Putamen (tissue), 1 donor: Measurements from ENCODE around the gene OPRL1.
"Not testable (repeated sequence)": the region's sequence is repeated elsewhere in the genome, so short reads cannot be mapped to it uniquely, and the experiment has no call there.

Experiments
- DNase-seq: peaks from one replicate; pipeline ENCODE4 v3.0.0-alpha.2; 2016; ENCODE audit warnings: low spot score

The OPRL1 gene

DNA sequence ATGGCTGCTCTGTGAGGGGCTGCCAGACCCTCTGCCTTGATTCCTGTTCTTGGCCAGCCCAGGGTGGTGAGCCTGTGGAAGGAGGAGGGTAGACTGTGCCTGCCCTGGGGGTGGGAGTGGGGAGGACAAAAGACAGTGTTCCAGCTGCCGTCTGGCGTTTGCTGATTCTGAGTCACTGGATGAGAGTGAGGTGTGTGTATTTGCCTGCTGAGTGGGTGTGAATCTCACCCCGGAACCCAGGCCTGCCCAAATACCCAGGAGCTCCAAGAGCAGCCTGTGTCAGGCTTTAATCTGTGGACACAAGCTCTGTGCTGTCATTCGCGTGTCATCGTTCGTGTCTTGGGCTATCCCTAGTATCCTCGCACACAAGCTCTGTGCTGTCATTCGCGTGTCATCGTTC lies 6.9 kb downstream of the OPRL1 start:
- DNase-seq = no peak

DNA sequence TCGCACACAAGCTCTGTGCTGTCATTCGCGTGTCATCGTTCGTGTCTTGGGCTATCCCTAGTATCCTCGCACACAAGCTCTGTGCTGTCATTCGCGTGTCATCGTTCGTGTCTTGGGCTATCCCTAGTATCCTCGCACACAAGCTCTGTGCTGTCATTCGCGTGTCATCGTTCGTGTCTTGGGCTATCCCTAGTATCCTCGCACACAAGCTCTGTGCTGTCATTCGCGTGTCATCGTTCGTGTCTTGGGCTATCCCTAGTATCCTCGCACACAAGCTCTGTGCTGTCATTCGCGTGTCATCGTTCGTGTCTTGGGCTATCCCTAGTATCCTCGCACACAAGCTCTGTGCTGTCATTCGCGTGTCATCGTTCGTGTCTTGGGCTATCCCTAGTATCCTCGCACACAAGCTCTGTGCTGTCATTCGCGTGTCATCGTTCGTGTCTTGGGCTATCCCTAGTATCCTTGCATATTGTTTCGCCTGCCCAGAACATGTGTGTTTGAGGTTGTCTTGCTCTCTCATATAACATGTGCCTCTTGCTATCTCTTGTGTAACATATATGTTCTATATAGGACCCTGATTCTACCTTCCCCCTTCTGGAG lies 7.4 kb downstream of the OPRL1 start:
- not testable (repeated sequence) for DNase-seq

DNA sequence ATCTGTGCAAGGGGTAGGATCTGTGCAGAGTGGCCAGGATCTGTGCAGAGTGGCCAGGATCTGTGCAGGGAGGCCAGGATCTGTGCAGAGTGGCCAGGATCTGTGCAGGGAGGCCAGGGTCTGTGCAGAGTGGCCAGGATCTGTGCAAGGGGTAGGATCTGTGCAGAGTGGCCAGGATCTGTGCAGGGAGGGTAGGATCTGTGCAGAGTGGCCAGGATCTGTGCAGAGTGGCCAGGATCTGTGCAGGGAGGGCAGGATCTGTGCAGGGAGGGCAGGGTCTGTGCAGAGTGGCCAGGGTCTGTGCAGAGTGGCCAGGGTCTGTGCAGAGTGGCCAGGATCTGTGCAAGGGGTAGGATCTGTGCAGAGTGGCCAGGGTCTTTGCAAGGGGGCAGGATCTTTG lies 8.7 kb downstream of the OPRL1 start:
- DNase-seq = not testable (repeated sequence)

DNA sequence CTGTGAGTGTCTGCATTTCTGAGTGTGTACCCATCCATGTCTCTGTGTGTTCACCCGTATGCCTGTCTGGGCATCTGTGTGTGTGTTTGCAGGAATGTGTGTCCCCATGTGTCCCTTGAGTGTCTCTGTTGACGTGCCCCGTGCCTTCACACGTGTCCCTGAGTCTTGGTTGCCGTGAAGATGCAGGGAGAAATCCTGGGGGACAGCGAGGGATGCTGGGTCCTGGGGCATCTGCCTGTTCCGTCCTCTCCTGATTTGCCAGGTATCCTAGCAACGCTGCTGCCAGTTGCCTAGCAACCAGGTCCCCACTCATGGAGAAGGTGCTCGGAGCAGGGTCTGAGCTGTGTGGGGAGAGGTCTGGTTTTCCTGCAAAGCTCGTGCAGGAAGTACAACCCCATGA lies 10.3 kb downstream of the OPRL1 start:
- peak; percentile 39 for DNase-seq

DNA sequence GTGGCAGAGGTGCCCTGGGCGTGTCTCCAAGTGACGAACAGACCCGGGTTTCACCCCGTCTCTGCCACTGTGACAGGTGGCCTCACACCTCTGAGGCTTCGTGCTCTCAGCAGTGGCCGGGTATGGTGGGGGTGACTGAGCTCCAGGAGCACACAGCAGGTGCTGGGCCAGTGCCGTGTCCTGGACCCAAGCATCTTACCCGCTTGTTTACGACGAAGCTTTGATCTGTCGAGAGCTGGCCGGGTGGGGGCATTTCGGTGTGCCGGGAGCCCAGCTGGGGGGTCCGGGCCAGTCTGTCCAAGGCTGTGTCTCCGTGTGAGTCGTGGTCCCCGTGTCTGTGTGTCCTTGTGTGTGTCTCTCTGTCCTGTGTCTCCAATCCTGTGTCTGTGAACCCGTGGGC lies 11.5 kb downstream of the OPRL1 start:
- no peak for DNase-seq

DNA sequence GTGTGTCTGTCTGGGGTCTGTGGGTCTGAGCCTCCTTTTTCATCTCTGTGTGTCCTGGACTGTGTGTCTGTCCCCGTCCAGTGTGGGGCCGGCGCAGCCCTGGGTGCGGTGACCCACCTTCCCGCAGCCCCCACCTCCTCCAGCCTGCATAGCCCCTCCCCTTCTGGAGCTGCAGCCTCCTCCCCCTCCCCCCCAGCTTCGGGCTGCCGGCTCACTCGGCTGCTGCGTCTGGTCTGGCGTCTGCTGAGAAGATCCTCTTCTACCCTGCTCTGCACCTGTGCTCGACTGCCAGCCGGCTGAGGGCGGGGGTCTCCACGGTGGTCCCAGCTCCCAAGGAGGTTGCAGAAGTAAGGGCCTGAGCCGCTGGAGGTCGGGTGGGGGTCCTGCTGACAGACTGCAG lies 11.9 kb downstream of the OPRL1 start:
- no peak for DNase-seq

DNA sequence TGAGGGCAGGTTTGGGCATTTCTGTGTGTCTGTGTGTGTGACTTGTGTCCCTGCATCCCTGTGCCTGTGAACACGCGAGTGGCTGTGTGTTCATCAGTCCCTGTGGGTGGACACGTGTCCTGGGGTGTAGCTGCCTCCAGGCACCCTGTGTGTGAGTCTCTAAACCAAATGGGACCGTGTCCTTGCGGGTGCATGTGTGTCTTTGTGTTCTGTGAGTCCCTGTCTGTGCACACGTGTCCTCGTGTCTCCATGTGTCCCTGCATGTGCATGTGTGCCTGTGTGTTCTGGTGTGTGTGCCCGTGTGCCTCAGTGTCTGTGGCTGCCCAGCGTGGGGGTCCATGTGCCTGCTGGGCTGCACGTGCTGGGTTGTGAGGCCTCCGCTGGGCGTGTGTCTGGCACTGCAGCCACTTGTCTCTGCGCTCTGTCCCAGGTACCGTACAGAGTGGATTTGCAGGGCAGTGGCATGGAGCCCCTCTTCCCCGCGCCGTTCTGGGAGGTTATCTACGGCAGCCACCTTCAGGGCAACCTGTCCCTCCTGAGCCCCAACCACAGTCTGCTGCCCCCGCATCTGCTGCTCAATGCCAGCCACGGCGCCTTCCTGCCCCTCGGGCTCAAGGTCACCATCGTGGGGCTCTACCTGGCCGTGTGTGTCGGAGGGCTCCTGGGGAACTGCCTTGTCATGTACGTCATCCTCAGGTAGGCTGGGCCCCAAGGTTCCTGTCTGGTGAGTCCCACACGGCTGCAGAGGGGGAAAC lies 12.6 kb downstream of the OPRL1 start:
- no peak for DNase-seq

DNA sequence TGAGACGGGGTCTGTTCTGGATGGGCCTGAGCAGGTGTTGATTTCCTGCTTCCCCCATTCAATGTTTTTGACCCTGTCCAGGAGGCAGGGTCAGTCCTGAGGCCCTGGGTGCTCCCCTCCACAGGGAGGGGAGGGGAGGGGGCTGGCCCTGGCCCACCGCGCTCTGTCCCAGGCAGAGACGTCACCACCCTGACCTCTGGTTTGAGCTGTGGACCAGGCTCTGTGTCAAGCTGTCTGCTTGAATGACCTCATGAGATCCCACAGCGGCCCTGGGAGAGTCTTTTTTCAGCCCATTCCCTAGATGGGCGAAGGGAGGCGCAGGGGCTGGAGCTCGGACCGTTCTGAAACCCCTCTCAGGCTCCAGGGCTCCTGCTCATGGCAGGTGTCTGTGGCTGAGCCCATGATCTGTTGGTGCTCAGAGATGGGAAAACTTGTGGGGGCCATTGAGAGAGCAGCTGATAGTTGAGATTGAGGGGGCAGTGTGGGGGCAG lies 13.2 kb downstream of the OPRL1 start:
- no peak for DNase-seq

DNA sequence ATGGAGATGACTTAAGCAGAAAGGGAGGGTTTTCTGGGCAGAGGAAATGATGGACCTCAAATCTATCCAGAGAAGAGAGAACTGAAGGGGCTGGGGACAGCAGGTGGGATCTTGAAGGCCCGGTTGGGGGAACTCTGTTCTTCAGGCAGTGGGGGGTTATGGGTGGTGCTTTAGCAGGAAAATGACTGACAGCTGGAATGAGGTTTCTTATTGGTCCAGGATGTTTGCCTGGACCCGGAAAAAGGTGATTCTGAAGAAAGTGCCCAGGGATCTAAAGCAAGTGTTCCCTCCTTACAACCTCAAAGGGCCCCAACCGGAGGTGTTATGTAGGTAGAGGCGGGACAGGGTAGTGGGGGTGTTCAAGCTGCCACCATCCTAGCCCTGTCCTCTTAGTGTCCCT lies 15.6 kb downstream of the OPRL1 start:
- DNase-seq = no peak

DNA sequence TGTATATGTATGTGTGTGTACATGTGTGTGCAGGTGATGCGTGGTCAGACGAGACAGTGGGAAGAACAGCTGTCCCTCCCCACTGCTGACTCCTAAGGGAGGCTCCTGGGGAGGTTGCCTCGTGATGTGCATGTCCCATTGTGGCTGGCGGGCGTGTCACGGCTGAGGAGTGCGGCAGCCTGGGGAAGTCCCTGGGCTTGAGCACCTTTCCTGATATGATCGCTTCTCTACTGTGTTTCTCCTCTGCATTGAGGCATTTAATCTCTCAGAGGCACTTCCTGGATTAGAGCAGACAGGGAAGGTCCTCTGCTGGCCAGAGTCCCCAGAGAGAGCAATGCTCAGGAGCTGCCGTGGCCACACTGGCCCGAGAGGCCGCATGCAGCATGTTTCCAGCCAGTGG lies 16.0 kb downstream of the OPRL1 start:
- no peak for DNase-seq

DNA sequence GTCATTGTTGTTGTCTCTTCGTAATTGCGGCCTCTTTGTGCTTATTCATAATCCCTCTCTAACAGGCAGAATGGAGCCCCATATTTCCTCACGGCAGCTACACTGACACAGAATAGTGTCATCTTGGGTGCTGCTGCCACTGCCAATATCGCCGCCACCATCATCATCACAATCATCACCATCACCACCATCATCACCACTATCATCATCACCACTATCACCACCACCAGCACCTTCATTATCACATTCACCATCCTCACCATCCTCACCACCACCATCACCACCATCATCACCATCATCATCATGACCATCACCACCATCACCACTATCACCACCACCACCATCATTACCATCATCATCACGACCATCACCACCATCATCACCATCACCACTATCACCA lies 16.7 kb downstream of the OPRL1 start:
- no peak for DNase-seq

DNA sequence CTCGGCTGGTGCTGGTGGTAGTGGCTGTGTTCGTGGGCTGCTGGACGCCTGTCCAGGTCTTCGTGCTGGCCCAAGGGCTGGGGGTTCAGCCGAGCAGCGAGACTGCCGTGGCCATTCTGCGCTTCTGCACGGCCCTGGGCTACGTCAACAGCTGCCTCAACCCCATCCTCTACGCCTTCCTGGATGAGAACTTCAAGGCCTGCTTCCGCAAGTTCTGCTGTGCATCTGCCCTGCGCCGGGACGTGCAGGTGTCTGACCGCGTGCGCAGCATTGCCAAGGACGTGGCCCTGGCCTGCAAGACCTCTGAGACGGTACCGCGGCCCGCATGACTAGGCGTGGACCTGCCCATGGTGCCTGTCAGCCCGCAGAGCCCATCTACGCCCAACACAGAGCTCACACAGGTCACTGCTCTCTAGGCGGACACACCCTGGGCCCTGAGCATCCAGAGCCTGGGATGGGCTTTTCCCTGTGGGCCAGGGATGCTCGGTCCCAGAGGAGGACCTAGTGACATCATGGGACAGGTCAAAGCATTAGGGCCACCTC lies 18.7 kb downstream of the OPRL1 start:
- DNase-seq = no peak

DNA sequence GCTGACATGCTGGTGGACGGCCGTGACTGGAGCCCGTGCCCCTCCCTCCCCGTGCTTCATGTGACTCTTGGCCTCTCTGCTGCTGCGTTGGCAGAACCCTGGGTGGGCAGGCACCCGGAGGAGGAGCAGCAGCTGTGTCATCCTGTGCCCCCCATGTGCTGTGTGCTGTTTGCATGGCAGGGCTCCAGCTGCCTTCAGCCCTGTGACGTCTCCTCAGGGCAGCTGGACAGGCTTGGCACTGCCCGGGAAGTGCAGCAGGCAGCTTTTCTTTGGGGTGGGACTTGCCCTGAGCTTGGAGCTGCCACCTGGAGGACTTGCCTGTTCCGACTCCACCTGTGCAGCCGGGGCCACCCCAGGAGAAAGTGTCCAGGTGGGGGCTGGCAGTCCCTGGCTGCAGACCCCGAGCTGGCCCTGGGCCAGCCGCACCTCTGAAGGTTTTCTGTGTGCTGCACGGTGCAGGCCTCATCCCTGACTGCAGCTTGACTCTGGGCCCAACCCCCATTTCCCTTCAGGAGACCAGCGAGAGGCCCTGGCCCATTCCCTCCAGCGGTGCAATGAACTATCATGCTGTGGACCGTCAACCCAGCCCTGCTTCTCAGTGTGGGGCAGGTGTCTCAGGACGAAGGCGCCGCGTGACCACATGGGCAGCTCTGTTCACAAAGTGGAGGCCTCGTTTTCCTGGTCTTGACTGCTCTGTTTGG lies 19.4 kb downstream of the OPRL1 start:
- DNase-seq = no peak

DNA sequence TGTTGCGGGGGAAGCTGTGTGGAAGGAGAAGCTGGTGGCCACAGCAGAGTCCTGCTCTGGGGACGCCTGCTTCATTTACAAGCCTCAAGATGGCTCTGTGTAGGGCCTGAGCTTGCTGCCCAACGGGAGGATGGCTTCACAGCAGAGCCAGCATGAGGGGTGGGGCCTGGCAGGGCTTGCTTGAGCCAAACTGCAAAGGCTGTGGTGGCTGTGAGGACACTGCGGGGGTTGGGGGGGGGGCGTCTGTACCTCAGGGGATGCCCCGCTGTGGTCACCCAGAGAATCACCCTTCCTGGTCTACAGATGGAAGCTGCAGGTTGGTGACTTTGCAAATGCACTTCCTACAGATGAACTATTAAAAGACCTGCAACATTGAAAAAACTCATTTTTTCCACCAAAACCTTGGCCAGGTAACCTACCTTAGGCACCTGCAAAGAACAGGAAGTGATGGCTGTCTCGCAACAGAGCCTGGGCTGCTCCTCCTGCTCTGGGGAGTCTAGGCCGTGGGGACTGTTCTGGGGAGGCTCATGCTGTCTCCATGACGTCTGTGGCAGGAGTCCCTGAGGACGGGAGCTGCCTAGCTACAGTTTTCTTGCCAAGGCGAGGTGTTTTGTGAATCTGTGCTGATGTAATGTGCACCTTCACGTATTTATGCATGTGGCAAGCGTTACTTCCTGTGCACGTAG lies 20.1 kb downstream of the OPRL1 start:
- DNase-seq = no peak

DNA sequence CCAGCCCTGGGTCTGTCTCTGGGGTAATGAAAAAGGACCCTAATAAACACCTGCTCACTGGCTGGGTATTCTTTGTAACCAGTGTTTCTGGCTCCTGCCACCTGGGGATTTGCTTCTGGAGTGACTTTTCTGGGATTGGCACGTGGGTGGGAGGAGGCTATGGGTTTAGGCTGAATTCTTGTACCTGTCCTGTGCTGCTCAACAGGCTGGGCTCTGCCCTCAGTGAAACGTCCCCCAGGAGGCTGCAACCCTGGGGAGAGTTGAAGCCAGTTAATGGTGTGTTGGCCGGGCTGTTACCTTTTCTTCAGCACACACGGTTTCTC lies 20.6 kb downstream of the OPRL1 start:
- no peak for DNase-seq

DNA sequence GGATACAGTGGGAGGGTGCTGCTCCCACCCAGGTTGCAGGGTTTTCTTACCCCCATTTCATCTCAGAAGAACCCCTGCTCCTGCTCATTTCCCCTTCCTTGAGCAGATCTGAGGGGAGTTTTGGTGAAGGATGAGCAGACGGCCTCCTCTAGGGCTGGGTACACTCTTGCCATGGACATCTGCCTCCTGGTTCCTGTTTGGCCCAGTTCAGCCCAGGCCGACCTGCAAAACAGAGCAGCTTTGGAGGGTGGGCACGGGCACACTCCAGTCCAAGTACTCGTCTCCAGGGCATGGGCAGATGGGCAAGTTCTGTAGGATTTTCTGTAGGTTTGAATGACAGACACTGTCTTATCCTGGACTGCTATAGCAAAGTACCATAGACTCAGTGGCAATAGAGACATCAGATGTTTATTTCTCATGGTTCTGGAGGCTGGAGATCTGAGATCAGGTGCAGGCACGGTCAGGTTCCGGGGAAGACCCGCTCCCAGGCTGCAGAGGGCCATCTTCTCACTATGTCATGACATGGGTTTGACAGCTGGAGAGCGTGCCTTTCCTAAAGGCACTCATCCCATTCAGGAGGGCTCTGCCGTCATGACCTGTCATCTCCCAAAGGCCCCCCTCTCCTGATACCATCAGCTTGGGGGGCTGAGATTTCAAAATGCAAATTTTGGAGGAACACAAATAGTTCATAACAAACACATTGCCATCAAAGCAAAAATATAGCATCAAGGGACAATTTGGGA lies 21.2 kb downstream of the OPRL1 start:
- no peak for DNase-seq

DNA sequence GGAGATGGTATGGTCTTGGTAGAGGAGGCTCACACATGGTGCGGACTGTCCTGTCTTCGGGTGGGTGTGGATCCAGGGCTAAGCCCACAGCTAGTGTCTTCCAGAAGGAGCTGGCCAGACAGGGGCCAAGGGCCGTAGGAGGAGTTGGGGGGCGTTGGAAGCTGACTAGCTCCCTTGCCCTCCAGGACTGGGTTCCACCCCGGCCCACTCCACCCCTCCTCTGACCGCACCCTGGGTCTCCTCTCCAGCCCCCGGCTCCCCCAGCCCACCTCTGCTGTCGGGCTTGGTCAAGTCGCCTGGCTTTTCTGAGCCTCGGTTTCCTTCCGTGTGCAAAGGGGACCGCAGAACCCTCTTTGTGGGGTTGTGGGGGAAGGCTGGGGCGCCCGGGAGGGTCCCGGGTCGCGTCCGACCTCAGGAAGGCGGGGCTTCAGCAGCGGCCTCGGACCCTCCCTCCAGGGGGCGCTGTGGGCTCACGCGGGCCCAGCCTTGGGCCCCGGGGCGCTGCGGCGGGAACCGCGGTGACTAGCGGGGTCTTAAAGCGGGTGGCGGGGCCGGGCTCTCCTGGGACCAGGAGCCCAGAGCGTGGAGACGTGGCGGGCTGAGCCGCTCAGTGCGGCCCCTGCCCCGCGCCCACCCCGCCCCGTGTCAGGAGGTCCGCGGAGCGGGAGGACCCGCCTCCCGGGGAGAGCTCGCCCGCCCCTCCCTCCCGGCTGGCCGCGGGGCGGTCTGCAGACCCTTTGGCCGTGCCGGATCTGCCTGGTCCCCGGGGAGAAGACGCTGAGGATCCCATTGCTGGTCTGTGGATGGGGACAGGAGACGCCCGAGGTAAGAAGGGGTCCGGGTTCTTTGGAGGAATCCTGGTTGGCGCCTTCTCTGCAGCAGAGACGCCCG lies 22.1 kb downstream of the OPRL1 start:
- no peak for DNase-seq

DNA sequence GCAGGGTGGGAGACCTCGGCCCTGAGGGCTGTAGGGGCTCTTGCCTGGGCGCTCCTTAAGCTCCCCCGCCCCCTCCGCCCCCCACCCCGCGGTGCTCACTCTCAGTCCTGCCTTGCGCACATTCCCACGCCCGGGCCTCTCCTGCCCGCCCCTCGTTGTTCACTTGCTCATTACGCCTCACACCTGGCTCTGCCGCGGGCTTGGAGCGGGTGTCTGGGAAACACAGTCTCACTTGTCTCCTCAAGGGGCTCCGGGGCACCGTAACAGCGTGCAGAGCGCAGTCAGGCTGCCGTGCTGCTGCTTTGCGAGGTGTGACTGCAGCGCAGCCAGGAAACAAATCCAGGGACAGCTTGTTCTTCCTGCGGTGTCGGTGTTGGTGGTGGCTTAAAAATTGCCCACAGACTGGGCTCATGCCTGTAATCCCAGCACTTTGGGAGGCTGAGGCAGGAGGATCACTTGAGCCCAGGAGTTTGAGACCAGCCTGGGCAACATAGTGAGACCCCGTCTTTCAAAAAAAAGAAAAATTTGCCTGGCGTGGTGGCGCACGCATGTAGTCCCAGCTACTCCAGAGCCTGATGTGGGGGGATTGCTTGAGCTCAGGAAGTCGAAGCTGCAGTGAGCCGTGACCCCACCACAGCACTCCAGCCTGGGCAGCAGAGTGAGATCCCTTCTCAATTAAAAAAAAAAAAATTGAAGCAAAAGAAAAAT lies 22.9 kb downstream of the OPRL1 start:
- DNase-seq = no peak

DNA sequence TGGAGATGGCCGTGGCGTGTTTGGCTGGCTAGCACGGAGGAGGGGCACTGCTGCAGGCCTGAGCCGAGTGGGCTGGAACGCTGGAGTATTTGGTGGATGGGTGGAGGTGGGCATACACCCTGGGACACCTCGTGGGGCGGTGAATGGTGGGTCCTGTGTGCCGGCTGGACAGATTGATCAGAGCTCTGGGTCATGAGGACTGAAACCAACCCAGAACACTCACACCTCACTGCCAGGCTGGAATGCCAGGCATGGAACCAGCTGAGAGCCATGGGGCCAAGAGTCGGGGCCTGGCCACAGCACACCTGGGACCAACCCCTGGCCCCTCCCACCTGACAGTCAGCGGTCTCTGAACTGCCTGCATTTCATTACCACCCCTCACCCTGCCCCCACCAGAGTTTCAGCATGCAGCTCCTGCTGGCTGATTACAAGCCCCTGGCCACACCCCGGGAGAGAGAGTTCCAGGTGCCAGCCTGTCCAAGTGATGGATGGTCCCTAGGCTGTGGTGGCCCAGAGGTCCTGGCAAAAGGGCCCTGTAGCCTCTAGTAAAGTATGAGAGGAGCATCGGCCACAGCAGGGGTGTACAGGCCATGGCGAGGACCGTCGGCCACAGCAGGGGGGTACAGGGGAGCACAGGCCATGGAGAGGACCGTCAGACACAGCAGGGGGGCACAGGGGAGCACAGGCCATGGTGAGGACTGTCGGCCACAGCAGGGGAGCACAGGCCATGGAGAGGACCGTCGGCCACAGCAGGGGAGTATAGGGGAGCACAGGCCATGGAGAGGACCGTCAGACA lies 24.2 kb downstream of the OPRL1 start:
- no peak for DNase-seq
